NCI-H1694 (cell line): ENCODE data around the gene KCNA3.

Experiments used
- DNase-seq: peaks from one replicate; lab custom pipeline; 2025; lab: John Stamatoyannopoulos, UW

Gene KCNA3

DNA sequence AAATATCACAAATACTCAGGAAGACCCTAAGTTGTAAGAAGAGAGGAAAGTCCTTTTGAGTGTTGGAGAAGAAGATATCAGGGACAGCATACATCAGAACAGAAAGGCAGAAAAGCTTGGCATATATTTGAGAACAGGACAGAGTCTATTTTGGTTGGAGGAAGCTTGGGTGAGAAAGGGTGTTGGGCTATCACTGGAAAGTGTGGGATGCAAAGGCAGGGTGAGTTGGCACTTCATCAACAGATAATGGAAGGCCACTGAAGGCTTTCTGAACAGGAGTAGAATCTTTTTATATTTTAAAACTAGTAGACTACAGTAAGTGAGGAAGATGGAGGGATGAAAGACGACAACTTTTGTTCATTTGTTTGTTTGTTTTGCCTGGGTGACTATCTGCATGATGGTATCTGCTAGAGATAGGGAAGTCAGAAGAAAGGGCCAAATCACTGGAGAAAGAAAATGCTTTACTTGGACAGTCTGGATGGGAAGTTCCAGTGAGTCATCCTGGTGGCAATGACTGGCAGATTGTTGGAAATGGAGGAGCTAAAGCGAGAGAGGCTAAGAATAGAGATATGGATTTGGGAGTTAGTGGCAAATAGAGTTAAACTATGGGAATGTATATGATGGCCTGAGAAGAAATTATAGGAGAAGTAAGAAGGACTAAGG, 34.9 kb downstream of the KCNA3 start:
- no peak for DNase-seq

DNA sequence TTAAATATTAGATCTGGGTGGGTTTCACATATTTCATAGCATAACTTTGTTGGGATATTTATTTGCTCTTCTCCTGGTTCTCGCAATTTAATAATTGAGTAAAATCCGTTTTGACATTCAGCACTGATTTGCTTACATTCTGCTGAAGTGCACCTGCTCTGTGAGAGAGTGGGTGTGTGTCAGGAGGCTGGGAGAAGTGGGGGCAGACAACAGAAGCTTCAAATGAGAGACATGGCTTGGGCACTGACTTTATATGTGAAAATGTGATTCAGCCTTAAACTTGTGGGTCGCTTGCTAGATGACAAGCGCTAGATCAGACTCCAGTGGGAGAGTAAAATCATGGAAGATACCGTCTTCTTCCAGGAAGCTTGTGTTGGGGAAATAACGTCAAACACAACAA, 36.2 kb downstream of the KCNA3 start:
- no peak for DNase-seq

DNA sequence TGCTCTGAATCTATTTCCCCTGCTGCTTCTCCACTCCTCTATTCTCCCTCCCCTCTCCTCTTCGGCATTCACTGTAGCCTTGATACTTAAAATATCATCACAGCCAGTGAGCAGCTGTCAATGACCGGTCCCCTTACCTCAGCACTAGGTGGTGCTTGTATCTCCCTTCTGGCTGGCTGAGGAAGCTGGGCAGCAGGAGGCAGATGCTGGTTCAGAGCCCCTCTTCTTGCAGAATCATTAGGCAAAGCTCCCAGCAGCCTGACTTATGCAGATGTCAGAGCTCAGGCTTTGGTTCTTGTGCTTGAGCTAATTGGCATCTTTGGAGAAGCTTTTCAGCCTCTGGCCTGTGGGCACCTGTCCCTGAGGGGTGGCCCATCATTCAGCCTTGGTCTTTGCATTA, 36.7 kb downstream of the KCNA3 start:
- peak; percentile 23 for DNase-seq

DNA sequence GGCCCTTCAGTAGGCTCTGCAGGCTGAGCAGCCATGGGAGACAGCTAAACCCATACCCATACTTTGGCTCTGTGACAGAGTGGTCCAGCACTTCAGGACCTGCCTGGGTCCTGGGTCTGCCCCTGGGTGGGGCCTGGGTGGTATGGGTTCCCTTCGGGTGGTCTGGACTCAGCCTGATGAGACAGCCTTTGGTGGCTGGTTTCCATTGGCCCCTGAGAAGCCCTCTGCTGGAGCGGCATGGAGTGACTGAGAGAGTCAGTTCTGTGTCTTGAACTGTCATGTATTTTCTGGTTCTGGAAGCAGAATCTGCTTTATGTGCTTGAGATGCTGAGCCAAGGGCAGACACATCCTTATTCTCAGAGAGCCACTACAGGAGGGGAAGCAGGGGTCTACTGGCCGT, 37.3 kb downstream of the KCNA3 start:
- DNase-seq, result no peak

DNA sequence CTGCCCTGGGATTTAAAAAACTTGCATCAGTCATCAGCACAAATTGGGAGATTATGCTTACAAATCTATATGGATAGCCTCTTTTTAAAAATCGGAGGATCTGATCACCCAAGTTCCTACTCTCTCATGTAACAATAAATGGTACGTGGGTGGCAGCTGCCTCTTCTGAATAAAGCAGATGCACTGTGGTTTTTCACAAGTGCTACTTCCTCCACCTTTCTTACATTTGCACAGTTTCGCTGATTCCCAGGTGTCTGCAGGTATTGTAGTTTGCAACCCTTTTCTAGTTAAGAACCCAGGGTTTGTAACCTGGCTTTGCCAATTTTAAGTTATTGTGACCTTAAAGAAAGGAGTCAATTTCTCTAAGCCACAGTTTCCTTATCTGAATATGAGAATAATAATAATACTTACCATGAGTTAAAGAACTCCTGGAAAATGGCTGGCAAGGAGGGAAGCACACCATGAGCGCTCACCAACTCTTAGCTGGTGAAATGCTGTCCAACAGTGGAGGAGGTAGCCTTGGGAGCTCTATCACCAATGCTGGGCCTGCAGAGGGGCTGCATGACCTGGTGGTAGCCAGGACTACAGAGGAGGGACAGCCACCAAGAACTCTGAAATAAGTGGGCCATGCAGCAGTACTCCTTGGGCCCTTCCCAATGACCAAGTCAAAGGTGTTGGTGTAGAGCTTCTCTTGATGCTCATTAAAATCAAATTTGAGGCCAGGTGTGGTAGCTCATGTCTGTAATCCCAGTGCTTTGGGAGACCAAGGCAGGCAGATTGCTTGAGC, 38.4 kb downstream of the KCNA3 start:
- DNase-seq, result no peak

DNA sequence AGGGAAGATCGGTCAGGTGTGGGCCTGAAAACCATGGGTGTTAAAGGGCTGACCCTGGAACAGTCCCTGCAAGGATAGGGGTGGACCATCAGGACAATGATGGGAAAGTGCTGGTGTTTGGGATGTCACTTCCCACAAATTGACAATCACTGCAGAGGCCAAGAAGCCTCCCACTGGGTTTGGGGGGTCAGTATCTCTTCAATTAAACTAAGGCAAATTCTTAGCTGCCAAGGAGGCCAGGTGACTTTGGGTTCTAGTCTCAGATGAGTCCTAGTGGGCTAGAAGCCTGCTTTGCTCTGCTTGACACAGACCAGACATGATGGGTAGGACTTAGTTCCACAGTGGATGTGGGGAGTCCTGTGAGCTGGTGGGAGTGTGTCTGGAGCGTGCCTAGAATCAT, 39.3 kb downstream of the KCNA3 start:
- no peak for DNase-seq

DNA sequence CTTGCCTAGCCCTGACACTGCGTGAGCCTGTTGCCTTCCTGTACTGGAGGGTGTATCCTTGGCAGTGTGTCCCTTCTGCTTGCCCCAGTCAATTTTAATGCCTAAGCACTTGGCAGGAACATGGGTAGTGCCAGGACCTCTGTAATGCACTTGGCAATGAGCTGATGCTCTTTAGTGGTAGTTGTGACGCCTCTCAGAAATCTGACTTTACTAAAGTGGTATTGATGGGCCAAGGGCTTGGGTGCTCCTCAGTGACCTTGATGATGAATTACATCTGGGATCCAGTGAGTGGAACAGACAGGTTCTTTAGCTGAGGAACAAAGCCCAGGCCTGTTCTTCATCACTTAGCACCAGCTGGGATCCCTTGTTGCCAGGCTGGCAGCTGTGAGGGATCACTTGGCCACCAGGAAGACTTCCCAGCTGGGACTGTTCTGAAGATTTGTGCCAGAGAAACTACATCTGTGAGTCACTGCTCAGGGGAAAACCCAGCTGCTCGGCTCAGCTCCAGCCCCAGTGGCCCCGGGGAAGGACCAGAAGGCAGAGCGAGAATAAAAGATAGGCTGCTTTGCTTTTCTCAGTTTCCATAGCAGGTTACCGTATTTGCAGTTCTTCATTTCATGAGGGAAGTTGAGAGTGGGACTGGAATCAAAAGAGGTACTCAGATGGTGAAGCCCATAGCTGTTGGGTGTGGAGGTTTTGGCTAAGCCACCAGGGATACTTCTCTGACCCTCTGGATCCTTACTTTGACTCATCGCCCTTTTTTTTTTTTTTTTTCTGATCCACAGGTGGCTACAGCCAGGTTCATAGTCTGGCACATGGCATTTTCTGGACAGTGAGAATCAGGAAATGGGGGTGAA, 40.1 kb downstream of the KCNA3 start:
- peak; percentile 94 for DNase-seq

DNA sequence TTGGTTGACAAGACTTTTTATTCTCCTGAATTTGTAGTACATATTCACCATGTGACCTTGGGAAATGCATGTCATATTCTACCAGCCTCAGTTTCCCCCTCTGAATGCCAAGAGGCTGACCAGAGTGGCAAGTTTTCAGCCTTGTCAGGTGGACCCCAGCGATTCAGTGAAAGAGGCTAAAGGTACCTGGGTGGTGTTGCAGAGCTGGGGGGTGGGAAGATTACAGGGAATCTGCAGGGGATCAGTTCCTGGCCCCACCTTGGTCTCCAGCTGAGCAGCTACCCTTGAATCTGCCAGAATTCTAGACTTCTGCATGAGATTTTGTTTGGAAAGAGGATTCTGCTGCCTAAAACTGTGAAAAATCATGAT, 40.7 kb downstream of the KCNA3 start:
- DNase-seq, result no peak

DNA sequence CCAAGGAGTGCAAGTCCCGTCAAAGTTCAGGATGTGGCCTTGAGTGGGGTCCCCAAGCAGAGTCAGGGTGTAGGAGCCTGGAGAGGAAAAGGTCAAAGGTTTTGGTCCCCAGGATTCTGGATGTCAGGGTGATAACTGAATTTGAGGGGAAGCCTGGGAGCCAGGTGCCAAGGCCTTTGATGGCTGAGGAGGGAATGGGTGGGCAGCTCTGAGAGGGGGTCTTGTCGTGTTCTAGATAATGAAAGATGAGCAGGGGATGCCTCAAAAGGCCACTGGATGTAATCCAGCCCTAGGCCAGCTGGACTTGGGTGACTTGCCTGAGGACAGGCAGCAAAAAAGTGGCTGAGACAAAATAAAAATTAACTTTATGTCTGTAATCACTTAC, 41.1 kb downstream of the KCNA3 start:
- DNase-seq, result no peak

DNA sequence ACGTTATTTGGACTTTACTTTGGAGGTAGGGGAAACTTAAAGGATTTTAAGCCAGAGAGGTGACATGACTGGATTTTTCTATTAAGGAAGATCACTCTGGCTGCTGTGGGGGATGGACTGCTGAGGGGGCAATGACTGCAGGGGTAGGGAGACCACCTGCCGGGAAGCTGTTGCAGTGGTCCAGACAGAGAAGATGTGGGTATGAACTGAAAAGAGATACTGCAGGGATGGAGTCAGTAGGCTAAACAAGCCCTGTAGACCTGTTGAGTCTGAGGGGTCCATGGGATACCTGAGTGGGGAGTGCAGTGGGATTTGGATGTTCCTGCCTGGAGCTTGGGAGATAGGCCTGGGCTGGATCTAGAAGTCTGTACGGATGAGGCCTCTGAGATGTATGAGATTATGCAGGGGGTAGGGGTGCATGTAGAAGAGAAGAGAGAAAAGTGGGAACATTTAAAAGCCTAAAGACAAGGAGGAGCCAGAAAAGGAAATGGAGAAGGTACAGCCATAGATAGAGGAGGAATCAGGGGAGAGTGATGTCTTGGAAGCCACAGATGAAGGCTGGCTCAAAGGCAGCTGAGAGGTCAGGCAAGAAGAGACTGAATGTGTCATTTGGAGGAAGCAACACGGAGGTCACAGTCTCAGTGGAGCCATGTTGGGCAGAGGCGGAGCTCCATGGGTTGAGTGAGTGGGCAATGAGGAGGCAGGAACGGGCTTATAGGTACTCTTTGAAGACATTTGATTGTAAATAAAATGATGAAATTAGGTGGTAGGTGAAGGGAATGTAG, 42.7 kb downstream of the KCNA3 start:
- DNase-seq, result no peak

DNA sequence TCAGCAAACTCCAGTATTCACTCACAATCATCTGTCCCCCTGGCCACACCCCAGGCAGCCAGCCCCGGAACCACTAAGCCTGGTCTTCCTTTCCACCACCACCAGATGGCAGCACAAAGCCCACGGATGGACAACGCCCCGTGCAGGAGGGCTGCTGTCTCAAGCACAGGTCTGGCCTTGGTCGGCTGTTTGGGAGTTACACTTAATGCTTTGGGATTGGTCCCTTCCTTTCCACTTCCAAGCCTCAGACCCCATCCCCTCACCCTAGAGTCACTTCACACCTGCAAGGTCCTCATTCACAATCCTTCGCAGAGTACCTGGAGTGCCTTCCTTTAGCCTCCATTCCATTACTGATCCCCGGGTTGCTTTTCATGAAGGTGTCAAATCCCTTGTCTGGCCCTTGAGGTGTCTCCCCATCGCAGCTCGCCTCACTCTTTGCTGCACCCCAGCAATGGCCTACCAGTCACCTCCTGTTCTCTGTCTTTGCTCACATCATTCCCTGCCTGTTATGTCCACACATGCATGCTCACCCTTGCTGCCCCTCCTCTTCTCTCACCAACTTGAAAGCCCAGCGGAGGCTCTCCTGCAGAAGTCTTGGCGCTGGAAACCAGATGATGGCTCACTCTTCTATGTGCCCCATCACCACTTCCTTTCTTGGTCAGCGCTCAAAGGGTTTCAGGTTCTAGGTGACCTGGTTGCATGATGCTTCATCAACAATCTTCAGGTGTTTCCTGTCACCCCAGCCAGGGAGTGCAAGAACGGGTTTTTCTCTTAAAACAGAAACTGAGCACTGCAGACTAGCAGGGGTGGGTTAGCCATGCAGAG, 43.7 kb downstream of the KCNA3 start:
- peak; percentile 30 for DNase-seq

DNA sequence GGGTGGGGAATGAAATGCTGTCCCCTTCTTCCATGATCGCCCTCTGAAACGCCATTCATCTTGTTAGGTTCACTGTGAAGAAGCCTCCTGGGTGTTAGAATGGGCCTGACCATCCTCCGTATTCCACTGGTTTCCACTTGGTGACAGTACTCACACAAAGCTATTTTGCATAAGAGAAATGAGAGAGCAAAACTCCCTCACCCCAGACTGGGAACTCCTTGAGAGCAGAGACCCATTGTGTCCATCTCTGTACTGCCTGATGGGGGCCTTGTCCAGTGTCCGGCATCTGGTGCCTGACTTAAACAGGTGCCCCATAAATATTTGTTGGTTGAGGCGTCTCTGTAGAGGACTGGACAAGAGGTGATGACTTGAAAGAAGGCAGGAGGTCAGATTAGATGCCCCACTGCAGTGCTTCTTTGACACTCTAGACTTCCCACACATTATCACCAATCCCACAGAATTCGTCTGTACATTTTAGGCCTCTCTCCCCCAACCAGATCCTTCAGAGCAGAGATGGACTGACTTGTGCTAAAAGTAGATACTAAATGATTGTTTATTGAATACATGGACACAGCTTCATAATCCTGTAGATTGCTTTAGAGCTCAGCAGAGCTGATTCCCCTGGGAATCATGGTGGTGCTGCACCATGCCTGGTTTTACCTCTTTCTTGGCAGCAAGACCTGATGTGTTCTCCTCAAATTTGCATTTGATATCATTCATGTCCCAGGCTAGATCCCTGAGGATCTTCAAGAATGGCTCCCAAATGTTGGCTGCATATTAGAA, 46.2 kb downstream of the KCNA3 start:
- DNase-seq, result no peak

DNA sequence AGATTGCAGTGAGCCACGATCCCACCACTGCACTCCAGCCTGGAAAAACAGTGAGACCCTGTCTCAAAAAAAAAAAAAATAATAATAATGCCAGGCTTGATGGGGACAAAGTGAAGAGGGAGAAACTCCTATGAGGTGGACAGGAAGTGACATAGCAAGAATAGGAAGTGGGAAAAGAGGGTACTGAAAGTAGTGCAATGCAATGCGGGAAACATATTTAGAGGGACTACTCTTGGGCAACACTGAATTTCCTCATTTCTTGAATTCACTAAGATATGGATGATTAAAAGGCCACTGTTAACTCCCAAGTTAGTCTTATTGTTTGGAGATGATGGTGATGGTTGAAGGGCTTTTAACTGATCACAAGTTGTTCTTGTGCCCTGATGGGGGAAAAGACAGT, 47.0 kb downstream of the KCNA3 start:
- DNase-seq, result no peak

DNA sequence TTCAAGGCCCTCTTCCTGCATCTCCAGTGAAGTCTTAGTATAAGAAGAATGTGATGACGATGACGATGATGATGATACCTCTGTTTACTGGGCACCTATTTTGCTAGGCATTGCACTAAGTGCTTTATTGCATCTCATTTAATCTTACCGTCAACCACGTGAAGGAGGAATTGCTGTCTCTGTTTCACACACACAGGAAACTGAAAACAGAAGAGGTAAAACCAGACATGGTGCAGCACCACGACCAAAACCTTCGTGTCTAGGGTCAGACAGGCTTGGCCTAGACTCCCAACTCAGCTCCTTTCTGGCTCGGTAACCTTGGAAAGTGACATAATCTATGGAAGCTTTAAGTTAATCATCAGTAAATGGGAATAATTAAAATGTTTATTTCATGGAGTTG, 47.9 kb downstream of the KCNA3 start:
- no peak for DNase-seq
